WTC11 (cell line): ENCODE data around the gene NR1I2. TPM values are rescaled to one million over a fixed set of nuclear protein-coding genes. Genes with fewer than 3 reads are reported as not detected.

Experiments
- ATAC-seq: fragments of 200-7000 bp; cut with Tn5 transposase; 2 replicates; pipeline ENCODE4 v1.10.0; 2021; ENCODE audit warnings: mild to moderate bottlenecking, moderate library complexity
- CTCF ChIA-PET: fragments of 300-600 bp; sonication (Branson Sonifier 250); formaldehyde crosslinking; loops from one replicate; lab custom pipeline; 2021; ENCODE audit warnings: antibody characterized with exemption; lab: Charles Lee
- POLR2A ChIA-PET: fragments of 350-600 bp; sonication (Branson Sonifier 250); formaldehyde crosslinking; loops from one replicate; lab custom pipeline; 2021; ENCODE audit warnings: antibody characterized with exemption; lab: Charles Lee
- DNase-seq: peaks from one replicate; pipeline ENCODE4 v3.0.0; 2021; ENCODE audit warnings: low spot score
- H3K27ac Mint-ChIP-seq: 2 replicates; pipeline ENCODE4 v1.8.0; 2021; ENCODE audit warnings: mixed read lengths
- H3K27me3 Mint-ChIP-seq: 2 replicates; pipeline ENCODE4 v1.8.0; 2021; ENCODE audit warnings: low read depth, mild to moderate bottlenecking, moderate library complexity, mixed read lengths
- H3K36me3 Mint-ChIP-seq: 2 replicates; pipeline ENCODE4 v1.8.0; 2021; ENCODE audit warnings: mixed read lengths
- H3K4me1 Mint-ChIP-seq: 2 replicates; pipeline ENCODE4 v1.8.0; 2022; ENCODE audit warnings: mixed read lengths
- H3K4me3 Mint-ChIP-seq: 2 replicates; pipeline ENCODE4 v1.8.0; 2021; ENCODE audit warnings: mild to moderate bottlenecking, moderate library complexity, mixed read lengths
- H3K9me3 Mint-ChIP-seq: 2 replicates; pipeline ENCODE4 v1.8.0; 2021; ENCODE audit warnings: mixed read lengths
- ELF4 ChIP-seq: sonication (generic); formaldehyde crosslinking; IDR thresholded peaks from 2 replicates; pipeline ENCODE4 v1.8.1; 2022; ENCODE audit warnings: low read depth, mild to moderate bottlenecking, moderate library complexity, missing genetic modification reagents
- FOXJ3 ChIP-seq: sonication (generic); formaldehyde crosslinking; IDR thresholded peaks from 2 replicates; pipeline ENCODE4 v1.9.0; 2021; ENCODE audit warnings: missing genetic modification reagents, mild to moderate bottlenecking, borderline replicate concordance
- FOXK1 ChIP-seq: sonication (generic); formaldehyde crosslinking; IDR thresholded peaks from 2 replicates; pipeline ENCODE4 v1.8.0; 2022; ENCODE audit warnings: mild to moderate bottlenecking, moderate library complexity, missing genetic modification reagents
- GABPB1 ChIP-seq: sonication (generic); formaldehyde crosslinking; IDR thresholded peaks from 2 replicates; pipeline ENCODE4 v1.8.1; 2023; ENCODE audit warnings: mild to moderate bottlenecking, missing genetic modification reagents
- NFE2L1 ChIP-seq: sonication (generic); formaldehyde crosslinking; IDR thresholded peaks from 2 replicates; pipeline ENCODE4 v1.8.1; 2023; ENCODE audit warnings: missing genetic modification reagents
- NR1H2 ChIP-seq: sonication (generic); formaldehyde crosslinking; IDR thresholded peaks from 2 replicates; pipeline ENCODE4 v1.9.0; 2021; ENCODE audit warnings: mild to moderate bottlenecking, moderate library complexity, missing genetic modification reagents
- OVOL2 ChIP-seq: fragments of 250-450 bp; sonication (Bioruptor Pico); IDR thresholded peaks from 2 replicates; pipeline ENCODE4 v1.9.0; 2021; ENCODE audit warnings: mild to moderate bottlenecking, borderline replicate concordance
- SMAD4 ChIP-seq: sonication (generic); formaldehyde crosslinking; IDR thresholded peaks from 2 replicates; pipeline ENCODE4 v1.8.0; 2022; ENCODE audit warnings: mild to moderate bottlenecking, missing genetic modification reagents
- TCF7 ChIP-seq: sonication (generic); formaldehyde crosslinking; IDR thresholded peaks from 2 replicates; pipeline ENCODE4 v1.8.0; 2022; ENCODE audit warnings: mild to moderate bottlenecking, low read depth, missing genetic modification reagents, moderate library complexity
- TEAD4 ChIP-seq: sonication (generic); formaldehyde crosslinking; IDR thresholded peaks from 2 replicates; pipeline ENCODE4 v1.8.0; 2022; ENCODE audit warnings: mild to moderate bottlenecking, missing genetic modification reagents
- ZNF416 ChIP-seq: fragments of 250-450 bp; sonication (Bioruptor Pico); IDR thresholded peaks from 2 replicates; pipeline ENCODE4 v1.9.0; 2021; ENCODE audit warnings: mild to moderate bottlenecking, inconsistent platforms
- total RNA-seq: library from RNA; stranded (reverse); gene quantifications from 3 replicates; pipeline ENCODE4 v1.2.3, GENCODE V29; 2021
- TF ChIP-seq, protein P1 (sequence below): fragments of 250-450 bp; sonication (Bioruptor Pico); IDR thresholded peaks from 2 replicates; pipeline ENCODE4 v1.9.0; 2021; ENCODE audit warnings: moderate library complexity, mild to moderate bottlenecking, inconsistent platforms, borderline replicate concordance
- TF ChIP-seq, protein P2 (sequence below): sonication (generic); formaldehyde crosslinking; IDR thresholded peaks from 2 replicates; pipeline ENCODE4 v1.8.1; 2022; ENCODE audit warnings: mild to moderate bottlenecking, moderate library complexity, missing genetic modification reagents
- TF ChIP-seq, protein P3 (sequence below): sonication (generic); formaldehyde crosslinking; IDR thresholded peaks from 2 replicates; pipeline ENCODE4 v1.8.1; 2023; ENCODE audit warnings: mild to moderate bottlenecking, missing genetic modification reagents
- TF ChIP-seq, protein P4 (sequence below): sonication (generic); formaldehyde crosslinking; IDR thresholded peaks from 2 replicates; pipeline ENCODE4 v1.8.1; 2022; ENCODE audit warnings: low read depth, mild to moderate bottlenecking, moderate library complexity, missing genetic modification reagents, borderline replicate concordance
- TF ChIP-seq, protein P5 (sequence below): sonication (generic); formaldehyde crosslinking; IDR thresholded peaks from 2 replicates; pipeline ENCODE4 v1.8.1; 2023; ENCODE audit warnings: mild to moderate bottlenecking, moderate library complexity, missing genetic modification reagents
- TF ChIP-seq, protein P6 (sequence below): sonication (generic); formaldehyde crosslinking; IDR thresholded peaks from 2 replicates; pipeline ENCODE4 v1.8.1; 2023; ENCODE audit warnings: mild to moderate bottlenecking, missing genetic modification reagents, moderate library complexity
- TF ChIP-seq, protein P7 (sequence below): sonication (generic); formaldehyde crosslinking; IDR thresholded peaks from 2 replicates; pipeline ENCODE4 v1.8.1; 2022; ENCODE audit warnings: mild to moderate bottlenecking, missing genetic modification reagents, moderate library complexity, borderline replicate concordance
- TF ChIP-seq, protein P8 (sequence below): sonication (generic); formaldehyde crosslinking; IDR thresholded peaks from 2 replicates; pipeline ENCODE4 v1.8.1; 2022; ENCODE audit warnings: missing genetic modification reagents, borderline replicate concordance

The NR1I2 gene
- total RNA-seq, 1 experiment from 2014 or later: 1.7 TPM

DNA sequence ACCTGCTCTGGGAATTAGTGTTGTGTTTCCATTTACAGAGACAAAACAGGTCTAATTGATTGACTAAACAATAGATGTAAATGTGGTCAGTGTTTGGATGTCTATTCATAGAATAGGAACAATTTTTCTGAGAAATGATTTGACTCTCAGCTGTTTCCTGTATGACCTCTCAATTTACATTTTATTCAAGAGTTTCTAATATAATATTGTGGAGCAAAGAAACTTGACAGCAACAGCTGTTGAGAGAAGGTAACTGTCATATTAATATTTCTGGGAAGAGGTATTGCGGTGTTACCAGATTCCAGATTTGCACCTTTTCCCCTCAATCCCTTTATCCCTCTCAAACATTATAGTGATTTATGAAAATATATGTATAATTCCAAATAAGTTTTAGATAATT is 3.7 kb upstream of the NR1I2 start:
- POLR2A ChIA-PET: no interaction called here
- Mint-ChIP-seq H3K27ac (no peak overlapping the region), H3K4me1 (peaks cover 13% of the 10 kb centered on the region), H3K4me3 (no peak overlapping the region), H3K27me3 (no peaks in the 10 kb centered on the region; the same call in 1 of the 2 replicates), H3K9me3 (peaks cover 14% of the 10 kb centered on the region), H3K36me3 (0 out of 2 replicates have a peak, but pooled peaks cover 9% of the 10 kb centered on the region)
- ATAC-seq: no peak
- no peak for DNase-seq
- no peak for TF ChIP-seq ELF4 (CRISPR knock-in tag)
- no peak for TF ChIP-seq NFE2L1
- TF ChIP-seq, protein P1, sequence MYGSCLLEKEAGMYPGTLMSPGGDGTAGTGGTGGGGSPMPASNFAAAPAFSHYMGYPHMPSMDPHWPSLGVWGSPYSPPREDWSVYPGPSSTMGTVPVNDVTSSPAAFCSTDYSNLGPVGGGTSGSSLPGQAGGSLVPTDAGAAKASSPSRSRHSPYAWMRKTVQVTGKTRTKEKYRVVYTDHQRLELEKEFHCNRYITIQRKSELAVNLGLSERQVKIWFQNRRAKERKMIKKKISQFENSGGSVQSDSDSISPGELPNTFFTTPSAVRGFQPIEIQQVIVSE: no peak
- TF ChIP-seq SMAD4 (CRISPR knock-in tag): no peak
- TF ChIP-seq, protein P2, sequence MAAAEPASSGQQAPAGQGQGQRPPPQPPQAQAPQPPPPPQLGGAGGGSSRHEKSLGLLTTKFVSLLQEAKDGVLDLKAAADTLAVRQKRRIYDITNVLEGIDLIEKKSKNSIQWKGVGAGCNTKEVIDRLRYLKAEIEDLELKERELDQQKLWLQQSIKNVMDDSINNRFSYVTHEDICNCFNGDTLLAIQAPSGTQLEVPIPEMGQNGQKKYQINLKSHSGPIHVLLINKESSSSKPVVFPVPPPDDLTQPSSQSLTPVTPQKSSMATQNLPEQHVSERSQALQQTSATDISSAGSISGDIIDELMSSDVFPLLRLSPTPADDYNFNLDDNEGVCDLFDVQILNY (CRISPR knock-in tag): no peak
- TF ChIP-seq, protein P3, sequence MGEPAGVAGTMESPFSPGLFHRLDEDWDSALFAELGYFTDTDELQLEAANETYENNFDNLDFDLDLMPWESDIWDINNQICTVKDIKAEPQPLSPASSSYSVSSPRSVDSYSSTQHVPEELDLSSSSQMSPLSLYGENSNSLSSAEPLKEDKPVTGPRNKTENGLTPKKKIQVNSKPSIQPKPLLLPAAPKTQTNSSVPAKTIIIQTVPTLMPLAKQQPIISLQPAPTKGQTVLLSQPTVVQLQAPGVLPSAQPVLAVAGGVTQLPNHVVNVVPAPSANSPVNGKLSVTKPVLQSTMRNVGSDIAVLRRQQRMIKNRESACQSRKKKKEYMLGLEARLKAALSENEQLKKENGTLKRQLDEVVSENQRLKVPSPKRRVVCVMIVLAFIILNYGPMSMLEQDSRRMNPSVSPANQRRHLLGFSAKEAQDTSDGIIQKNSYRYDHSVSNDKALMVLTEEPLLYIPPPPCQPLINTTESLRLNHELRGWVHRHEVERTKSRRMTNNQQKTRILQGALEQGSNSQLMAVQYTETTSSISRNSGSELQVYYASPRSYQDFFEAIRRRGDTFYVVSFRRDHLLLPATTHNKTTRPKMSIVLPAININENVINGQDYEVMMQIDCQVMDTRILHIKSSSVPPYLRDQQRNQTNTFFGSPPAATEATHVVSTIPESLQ (CRISPR knock-in tag): no peak
- TF ChIP-seq NR1H2 (CRISPR knock-in tag): no peak
- CTCF ChIA-PET: no interaction called here

DNA sequence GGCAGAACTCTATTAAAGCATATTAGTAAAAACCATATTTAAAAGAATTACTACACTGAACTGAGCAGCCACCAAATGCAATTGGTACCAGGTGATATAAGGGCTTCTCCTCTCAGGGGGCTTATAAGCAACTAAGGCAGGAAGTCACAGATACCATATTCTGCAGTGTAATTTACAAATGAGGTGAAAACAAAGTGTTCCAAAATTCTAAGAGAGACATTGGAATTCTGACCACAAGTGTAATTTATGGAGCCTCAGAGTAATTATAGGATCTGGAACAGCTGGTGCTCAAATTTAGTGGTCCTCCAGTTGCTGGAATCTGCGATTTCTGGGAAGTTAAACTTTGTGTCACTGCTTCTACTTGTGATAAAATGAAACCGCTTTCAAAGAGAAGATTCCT is 3.1 kb upstream of the NR1I2 start:
- ATAC-seq: no peak
- no peak for TF ChIP-seq ZNF416
- TF ChIP-seq, protein P4, sequence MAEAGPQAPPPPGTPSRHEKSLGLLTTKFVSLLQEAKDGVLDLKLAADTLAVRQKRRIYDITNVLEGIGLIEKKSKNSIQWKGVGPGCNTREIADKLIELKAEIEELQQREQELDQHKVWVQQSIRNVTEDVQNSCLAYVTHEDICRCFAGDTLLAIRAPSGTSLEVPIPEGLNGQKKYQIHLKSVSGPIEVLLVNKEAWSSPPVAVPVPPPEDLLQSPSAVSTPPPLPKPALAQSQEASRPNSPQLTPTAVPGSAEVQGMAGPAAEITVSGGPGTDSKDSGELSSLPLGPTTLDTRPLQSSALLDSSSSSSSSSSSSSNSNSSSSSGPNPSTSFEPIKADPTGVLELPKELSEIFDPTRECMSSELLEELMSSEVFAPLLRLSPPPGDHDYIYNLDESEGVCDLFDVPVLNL (CRISPR knock-in tag): no peak
- no peak for TF ChIP-seq FOXK1 (CRISPR knock-in tag)
- TF ChIP-seq TCF7 (CRISPR knock-in tag): no peak
- no peak for TF ChIP-seq GABPB1 (CRISPR knock-in tag)
- TF ChIP-seq, protein P5, sequence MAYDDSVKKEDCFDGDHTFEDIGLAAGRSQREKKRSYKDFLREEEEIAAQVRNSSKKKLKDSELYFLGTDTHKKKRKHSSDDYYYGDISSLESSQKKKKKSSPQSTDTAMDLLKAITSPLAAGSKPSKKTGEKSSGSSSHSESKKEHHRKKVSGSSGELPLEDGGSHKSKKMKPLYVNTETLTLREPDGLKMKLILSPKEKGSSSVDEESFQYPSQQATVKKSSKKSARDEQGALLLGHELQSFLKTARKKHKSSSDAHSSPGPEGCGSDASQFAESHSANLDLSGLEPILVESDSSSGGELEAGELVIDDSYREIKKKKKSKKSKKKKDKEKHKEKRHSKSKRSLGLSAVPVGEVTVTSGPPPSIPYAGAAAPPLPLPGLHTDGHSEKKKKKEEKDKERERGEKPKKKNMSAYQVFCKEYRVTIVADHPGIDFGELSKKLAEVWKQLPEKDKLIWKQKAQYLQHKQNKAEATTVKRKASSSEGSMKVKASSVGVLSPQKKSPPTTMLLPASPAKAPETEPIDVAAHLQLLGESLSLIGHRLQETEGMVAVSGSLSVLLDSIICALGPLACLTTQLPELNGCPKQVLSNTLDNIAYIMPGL (CRISPR knock-in tag): no peak
- no peak for TF ChIP-seq TEAD4
- TF ChIP-seq, protein P6, sequence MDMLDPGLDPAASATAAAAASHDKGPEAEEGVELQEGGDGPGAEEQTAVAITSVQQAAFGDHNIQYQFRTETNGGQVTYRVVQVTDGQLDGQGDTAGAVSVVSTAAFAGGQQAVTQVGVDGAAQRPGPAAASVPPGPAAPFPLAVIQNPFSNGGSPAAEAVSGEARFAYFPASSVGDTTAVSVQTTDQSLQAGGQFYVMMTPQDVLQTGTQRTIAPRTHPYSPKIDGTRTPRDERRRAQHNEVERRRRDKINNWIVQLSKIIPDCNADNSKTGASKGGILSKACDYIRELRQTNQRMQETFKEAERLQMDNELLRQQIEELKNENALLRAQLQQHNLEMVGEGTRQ (CRISPR knock-in tag): no peak
- TF ChIP-seq, protein P7, sequence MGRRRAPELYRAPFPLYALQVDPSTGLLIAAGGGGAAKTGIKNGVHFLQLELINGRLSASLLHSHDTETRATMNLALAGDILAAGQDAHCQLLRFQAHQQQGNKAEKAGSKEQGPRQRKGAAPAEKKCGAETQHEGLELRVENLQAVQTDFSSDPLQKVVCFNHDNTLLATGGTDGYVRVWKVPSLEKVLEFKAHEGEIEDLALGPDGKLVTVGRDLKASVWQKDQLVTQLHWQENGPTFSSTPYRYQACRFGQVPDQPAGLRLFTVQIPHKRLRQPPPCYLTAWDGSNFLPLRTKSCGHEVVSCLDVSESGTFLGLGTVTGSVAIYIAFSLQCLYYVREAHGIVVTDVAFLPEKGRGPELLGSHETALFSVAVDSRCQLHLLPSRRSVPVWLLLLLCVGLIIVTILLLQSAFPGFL (CRISPR knock-in tag): no peak
- TF ChIP-seq, protein P8, sequence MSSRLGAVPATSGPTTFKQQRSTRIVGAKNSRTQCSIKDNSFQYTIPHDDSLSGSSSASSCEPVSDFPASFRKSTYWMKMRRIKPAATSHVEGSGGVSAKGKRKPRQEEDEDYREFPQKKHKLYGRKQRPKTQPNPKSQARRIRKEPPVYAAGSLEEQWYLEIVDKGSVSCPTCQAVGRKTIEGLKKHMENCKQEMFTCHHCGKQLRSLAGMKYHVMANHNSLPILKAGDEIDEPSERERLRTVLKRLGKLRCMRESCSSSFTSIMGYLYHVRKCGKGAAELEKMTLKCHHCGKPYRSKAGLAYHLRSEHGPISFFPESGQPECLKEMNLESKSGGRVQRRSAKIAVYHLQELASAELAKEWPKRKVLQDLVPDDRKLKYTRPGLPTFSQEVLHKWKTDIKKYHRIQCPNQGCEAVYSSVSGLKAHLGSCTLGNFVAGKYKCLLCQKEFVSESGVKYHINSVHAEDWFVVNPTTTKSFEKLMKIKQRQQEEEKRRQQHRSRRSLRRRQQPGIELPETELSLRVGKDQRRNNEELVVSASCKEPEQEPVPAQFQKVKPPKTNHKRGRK (CRISPR knock-in tag): no peak
- TF ChIP-seq FOXJ3: no peak
- TF ChIP-seq ELF4 (CRISPR knock-in tag): no peak
- TF ChIP-seq OVOL2 (CRISPR knock-in tag): no peak
- TF ChIP-seq, all 79 proteins: peak for 0
- CTCF ChIA-PET: no interaction called here
- DNase-seq: no peak
- Mint-ChIP-seq H3K9me3 (peaks cover 14% of the 10 kb centered on the region), H3K27ac (no peak overlapping the region), H3K4me3 (no peak overlapping the region), H3K27me3 (no peaks in the 10 kb centered on the region; the same call in 1 of the 2 replicates), H3K36me3 (0 out of 2 replicates have a peak, but pooled peaks cover 9% of the 10 kb centered on the region), H3K4me1 (peaks cover 13% of the 10 kb centered on the region)
- POLR2A ChIA-PET: no interaction called here
